ENCODE measurements around the gene RASSF5. TPM values are rescaled to one million over a fixed set of nuclear protein-coding genes. Genes with fewer than 3 reads are reported as not detected.
"Not testable (repeated sequence)": the region's sequence is repeated elsewhere in the genome, so short reads cannot be mapped to it uniquely, and the experiment has no call there.

Gene RASSF5
- total RNA-seq, 1 experiment from 2014 or later: 6.1 TPM

DNA sequence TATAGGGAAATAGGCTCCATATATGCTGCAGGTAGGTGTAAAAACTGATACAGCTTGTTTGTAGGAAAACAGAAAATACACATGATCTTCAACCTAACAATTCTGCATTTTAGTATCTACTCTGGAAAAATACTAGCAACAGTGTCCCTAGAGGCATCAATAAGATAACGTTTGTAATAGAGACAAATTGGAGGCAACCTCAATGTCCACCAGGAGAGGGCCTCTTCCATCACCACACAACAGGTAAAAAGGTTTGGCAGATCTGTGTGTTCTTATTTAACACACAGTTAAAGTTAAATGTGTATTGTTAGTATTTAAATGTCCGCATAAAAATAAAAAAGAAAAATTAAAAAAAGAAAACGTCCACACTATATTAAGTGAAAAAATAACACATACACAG, 99.5 kb downstream of the RASSF5 start:
- CTCF ChIA-PET: interaction anchor here (1.1 kb wide), 1 partner anchor 42 kb away, joined by 3 read pairs; no protein-coding TSS in a partner anchor
- DNase-seq: peak; percentile 46
- peaks cover 29% of the 10 kb centered on the region for H3K36me3 Mint-ChIP-seq (ENCODE audit: insufficient read depth, unreplicated experiment)
- no TSS peak for BruUV-seq (replicated peaks)
- TF ChIP-seq, protein P1, sequence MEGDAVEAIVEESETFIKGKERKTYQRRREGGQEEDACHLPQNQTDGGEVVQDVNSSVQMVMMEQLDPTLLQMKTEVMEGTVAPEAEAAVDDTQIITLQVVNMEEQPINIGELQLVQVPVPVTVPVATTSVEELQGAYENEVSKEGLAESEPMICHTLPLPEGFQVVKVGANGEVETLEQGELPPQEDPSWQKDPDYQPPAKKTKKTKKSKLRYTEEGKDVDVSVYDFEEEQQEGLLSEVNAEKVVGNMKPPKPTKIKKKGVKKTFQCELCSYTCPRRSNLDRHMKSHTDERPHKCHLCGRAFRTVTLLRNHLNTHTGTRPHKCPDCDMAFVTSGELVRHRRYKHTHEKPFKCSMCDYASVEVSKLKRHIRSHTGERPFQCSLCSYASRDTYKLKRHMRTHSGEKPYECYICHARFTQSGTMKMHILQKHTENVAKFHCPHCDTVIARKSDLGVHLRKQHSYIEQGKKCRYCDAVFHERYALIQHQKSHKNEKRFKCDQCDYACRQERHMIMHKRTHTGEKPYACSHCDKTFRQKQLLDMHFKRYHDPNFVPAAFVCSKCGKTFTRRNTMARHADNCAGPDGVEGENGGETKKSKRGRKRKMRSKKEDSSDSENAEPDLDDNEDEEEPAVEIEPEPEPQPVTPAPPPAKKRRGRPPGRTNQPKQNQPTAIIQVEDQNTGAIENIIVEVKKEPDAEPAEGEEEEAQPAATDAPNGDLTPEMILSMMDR (IDR thresholded peaks at IDR 0.05; ENCODE audit: unreplicated experiment): peak; percentile 34
- no peak overlapping the region for H3K4me3 Mint-ChIP-seq (ENCODE audit: low read depth, unreplicated experiment)
- no peaks in the 10 kb centered on the region for H3K27me3 Mint-ChIP-seq (ENCODE audit: unreplicated experiment)
- intact Hi-C loops (cut with micrococcal nuclease; ENCODE audit: unreplicated experiment): no loop called here
- no peak overlapping the region for H3K27ac Mint-ChIP-seq (ENCODE audit: unreplicated experiment)
- H3K4me1 Mint-ChIP-seq (ENCODE audit: low read depth, unreplicated experiment): peaks cover 14% of the 10 kb centered on the region
- H3K9me3 Mint-ChIP-seq (ENCODE audit: low read depth, unreplicated experiment): no peaks in the 10 kb centered on the region

GRCh38 chr1:206608108-206608698, 100.9 kb downstream of the RASSF5 start:
- Mint-ChIP-seq H3K4me3 (ENCODE audit: low read depth, unreplicated experiment) (no peak overlapping the region), H3K9me3 (ENCODE audit: low read depth, unreplicated experiment) (no peaks in the 10 kb centered on the region), H3K4me1 (ENCODE audit: low read depth, unreplicated experiment) (peaks cover 18% of the 10 kb centered on the region), H3K36me3 (ENCODE audit: insufficient read depth, unreplicated experiment) (peaks cover 35% of the 10 kb centered on the region), H3K27me3 (ENCODE audit: unreplicated experiment) (no peaks in the 10 kb centered on the region), H3K27ac (ENCODE audit: unreplicated experiment) (no peak overlapping the region)
- CTCF ChIA-PET: interaction anchor here (0.6 kb wide), 1 partner anchor 96 kb away, joined by 3 read pairs; no protein-coding TSS in a partner anchor
- TF ChIP-seq, protein P1 (IDR thresholded peaks at IDR 0.05; ENCODE audit: unreplicated experiment): peak; percentile 83
- DNase-seq: peak; percentile 77
- no TSS peak for BruUV-seq (replicated peaks)
- intact Hi-C loops (cut with micrococcal nuclease; ENCODE audit: unreplicated experiment): loop anchor here (1.0 kb wide), 1 partner anchor 56 kb away; no protein-coding TSS in a partner anchor

DNA sequence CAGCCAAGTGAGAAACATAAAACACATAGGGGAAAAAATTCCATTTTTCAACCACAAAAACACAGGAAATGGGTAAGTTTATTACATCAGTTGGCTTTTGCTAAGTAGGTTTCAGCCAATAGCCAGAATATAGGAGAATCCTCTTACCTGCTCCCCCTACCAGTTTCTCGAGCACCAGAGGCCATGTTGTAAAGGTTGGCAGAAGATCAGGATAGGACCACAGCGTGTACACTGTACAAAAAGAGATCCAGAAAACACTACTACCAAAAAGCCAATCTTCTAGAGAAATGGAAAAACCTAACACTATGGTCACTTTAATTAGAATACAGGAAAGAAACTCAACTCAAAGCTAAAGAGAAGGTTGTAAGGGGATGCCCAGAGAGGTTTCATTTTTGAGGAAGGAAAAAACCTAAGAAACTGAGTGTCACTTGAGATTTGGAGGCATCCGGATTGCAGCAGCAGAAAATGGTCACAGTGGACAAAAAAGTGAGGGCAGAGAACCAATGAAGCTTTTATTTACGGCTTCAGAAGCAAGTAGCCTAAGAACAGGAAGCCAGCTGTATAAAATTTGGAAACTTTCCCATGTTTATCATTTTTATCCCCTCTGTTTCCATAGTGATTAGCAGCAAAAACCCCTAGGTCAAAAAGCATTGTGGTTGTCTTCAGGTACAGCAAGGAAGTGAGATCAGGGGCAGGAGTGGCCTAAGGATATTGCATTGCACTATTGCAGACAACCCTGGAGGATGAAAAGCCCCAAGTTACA, 102.1 kb downstream of the RASSF5 start:
- peaks cover 18% of the 10 kb centered on the region for H3K4me1 Mint-ChIP-seq (ENCODE audit: low read depth, unreplicated experiment)
- CTCF ChIA-PET: interaction anchor here (0.8 to 1.2 kb wide), 3 partner anchors 55 to 373 kb away, joined by 3 read pairs; no protein-coding TSS in a partner anchor
- H3K9me3 Mint-ChIP-seq (ENCODE audit: low read depth, unreplicated experiment): no peaks in the 10 kb centered on the region
- TF ChIP-seq, protein P1 (IDR thresholded peaks at IDR 0.05; ENCODE audit: unreplicated experiment): no peak
- peaks cover 29% of the 10 kb centered on the region for H3K36me3 Mint-ChIP-seq (ENCODE audit: insufficient read depth, unreplicated experiment)
- no TSS peak for BruUV-seq (replicated peaks)
- H3K27me3 Mint-ChIP-seq (ENCODE audit: unreplicated experiment): no peaks in the 10 kb centered on the region
- intact Hi-C loops (cut with micrococcal nuclease; ENCODE audit: unreplicated experiment): no loop called here
- DNase-seq: no peak
- H3K27ac Mint-ChIP-seq (ENCODE audit: unreplicated experiment): no peak overlapping the region
- H3K4me3 Mint-ChIP-seq (ENCODE audit: low read depth, unreplicated experiment): no peak overlapping the region

DNA sequence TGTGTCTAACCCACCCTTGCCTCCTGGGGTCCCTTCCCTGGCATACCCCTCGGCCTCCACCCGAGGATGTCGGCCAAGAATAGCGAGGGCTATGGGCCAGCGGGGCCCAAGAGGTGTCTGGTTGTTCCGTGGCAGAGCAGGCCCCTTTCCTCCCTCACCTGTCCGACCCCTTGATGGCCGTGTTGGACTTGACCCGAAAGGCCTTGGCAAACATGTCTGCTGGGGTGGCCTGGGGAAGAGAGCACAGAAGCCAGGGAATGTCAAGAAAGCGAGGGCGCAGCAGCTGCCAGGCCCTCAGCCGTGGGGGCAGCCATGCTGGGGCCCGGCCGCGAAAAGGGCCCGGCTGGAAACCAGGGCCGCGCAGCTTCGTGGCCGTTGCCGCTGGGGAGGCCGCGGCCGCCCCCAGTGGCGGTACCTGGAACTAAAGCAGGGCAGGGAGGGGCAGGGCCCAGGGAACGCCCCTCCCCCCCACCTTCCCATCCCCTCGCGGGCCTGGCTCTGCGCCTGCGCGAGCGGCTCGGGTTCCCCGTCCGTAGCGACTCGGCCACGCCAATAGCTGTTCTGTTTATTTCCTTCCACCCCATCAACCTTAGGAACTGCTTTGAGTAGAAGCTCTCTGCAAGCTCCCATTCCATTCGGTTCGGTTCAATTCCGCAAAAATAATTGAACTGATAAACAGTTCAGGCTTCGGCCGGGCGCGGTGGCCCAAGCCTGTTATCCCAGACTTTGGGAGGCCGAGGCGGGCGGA, 105.0 kb downstream of the RASSF5 start, which contains the start of gene EIF2D:
TSS of gene EIF2D (minus strand) at position 337 of the 748 bp plus-strand sequence. CDS start at position 214, 123 bp downstream.
- intact Hi-C loops (cut with micrococcal nuclease; ENCODE audit: unreplicated experiment): loop anchor here (1.0 kb wide), 1 partner anchor 370 kb away; no protein-coding TSS in a partner anchor
- H3K9me3 Mint-ChIP-seq (ENCODE audit: low read depth, unreplicated experiment): no peaks in the 10 kb centered on the region
- H3K27me3 Mint-ChIP-seq (ENCODE audit: unreplicated experiment): peaks cover 20% of the 10 kb centered on the region
- peak; percentile 99 for DNase-seq
- H3K36me3 Mint-ChIP-seq (ENCODE audit: insufficient read depth, unreplicated experiment): peaks cover 25% of the 10 kb centered on the region
- TF ChIP-seq, protein P1 (IDR thresholded peaks at IDR 0.05; ENCODE audit: unreplicated experiment): peak; percentile 97
- H3K27ac Mint-ChIP-seq (ENCODE audit: unreplicated experiment): peak within 1 kb of the TSS; percentile 93
- CTCF ChIA-PET: interaction anchor here (0.6 to 2.1 kb wide), 18 partner anchors 8 to 1049 kb away, joined by 3 to 17 read pairs (median 4); partner anchors contain the start of gene DYRK3
- H3K4me3 Mint-ChIP-seq (ENCODE audit: low read depth, unreplicated experiment): peak within 1 kb of the TSS; percentile 89
- BruUV-seq (replicated peaks): no TSS peak
- peaks cover 18% of the 10 kb centered on the region for H3K4me1 Mint-ChIP-seq (ENCODE audit: low read depth, unreplicated experiment)

- DNase-seq; CTCF ChIA-PET; H3K4me3 Mint-ChIP-seq (ENCODE audit: low read depth, unreplicated experiment); BruUV-seq (replicated peaks); H3K36me3 Mint-ChIP-seq (ENCODE audit: insufficient read depth, unreplicated experiment); intact Hi-C loops (cut with micrococcal nuclease; ENCODE audit: unreplicated experiment); H3K9me3 Mint-ChIP-seq (ENCODE audit: low read depth, unreplicated experiment); H3K27ac Mint-ChIP-seq (ENCODE audit: unreplicated experiment); H3K4me1 Mint-ChIP-seq (ENCODE audit: low read depth, unreplicated experiment): not testable (repeated sequence)
- H3K27me3 Mint-ChIP-seq (ENCODE audit: unreplicated experiment): peaks cover 39% of the 10 kb centered on the region
Observed at GRCh38 chr1:206626396-206626795, 119.1 kb downstream of the RASSF5 start.

All from Calu3 (cell line).